Stimulated activated CD8-positive, alpha-beta memory T cell treated with anti-CD3 and anti-CD28 coated beads, Interleukin-7, amount 100 ng/mL, for 1 hour (primary cell): ENCODE data around the gene PPM1F.
"Not testable (repeated sequence)": the region's sequence is repeated elsewhere in the genome, so short reads cannot be mapped to it uniquely, and the experiment has no call there.

Experiments
- DNase-seq, 2 donors: peaks; one replicate each; pipeline ENCODE4 v3.0.0-alpha.2; 2020; ENCODE audit warnings: low read depth in 2 of 2

Gene PPM1F

DNA sequence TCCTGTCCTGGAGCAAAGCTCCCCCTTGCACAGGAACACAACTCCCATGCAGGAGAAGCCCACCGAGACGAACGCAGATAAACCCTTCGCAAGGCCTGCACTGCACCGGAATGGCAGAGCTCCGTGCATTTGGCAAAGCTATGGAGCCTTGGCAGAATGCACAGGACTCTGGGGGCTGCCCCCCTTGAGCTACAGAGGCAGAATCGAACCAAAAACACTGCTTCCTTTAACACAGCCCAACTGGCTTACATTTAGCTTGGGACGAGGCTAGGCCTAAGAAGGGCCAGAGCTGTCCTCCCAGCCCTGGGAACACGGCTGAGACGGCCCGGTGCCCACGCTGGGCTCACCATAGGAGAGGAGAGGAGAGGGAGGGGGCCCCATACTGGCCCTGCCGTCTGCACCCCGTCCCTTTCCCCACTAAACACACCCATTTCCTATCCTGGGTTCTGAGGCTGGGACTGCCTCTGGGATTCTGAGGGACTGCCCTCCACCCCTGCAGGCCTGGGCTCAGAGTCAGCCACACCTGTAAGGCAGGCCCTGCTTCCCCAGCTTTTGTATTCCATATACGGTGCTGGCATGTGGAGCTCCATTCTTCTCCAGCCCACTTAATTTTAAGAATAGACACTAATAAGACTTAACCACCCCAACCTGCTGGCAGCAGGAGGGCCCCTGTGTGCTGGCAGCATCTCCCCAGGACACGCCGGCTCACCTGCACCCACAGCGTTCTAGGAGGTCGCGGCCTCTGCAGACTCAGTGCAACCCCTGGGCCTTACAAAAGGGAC is 32.9 kb downstream of the PPM1F start:
- no peak for DNase-seq

DNA sequence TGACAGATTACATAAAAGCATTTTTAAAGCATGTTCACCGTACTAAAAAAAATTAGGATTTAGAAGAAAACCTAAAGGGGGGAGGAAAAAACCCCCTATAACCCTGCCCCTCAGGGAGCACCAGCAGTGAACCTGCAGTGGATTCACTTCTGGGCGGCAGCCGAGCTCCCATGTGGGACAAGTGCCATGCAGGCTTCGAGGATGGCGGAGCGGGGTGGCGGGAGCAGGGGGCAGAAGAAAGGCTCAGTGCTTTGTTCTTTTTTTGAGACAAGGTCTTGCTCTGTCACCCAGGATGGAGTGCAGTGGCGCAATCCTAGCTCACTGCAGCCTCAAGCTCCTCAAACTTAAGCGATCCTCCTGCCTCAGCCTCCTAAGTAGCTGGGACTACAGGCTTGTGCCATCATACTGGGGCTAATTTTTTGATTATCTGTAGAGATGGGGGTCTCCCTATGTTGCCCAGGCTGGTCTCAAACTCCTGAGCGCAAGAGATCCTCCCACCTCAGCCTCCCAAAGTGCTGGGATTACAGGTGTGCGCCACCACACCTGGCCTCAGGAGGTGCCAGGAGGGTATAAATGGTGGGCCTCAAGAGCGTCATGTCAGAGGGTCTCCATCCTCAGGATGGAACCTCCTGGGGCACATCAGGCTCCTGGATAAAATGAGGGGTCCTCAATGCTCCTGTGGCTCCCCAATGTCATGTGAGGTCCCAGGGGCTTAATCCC is 34.0 kb downstream of the PPM1F start:
- DNase-seq, result no peak

DNA sequence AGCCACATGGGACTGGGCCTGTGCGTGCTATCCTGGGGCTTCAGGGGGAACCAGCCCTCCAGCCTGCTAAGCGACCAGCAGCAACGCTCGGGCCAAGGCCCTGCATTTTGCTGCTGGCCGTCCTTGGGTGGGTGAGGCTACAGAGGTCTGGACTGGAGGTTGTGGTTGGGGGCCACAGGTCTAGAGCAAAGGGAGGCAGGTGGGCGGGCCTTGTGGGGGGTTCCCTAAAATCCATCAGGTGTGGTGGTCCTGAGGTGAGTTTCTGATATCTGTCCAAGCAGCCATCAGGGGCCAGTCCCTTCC is 34.7 kb downstream of the PPM1F start:
- DNase-seq, result no peak

DNA sequence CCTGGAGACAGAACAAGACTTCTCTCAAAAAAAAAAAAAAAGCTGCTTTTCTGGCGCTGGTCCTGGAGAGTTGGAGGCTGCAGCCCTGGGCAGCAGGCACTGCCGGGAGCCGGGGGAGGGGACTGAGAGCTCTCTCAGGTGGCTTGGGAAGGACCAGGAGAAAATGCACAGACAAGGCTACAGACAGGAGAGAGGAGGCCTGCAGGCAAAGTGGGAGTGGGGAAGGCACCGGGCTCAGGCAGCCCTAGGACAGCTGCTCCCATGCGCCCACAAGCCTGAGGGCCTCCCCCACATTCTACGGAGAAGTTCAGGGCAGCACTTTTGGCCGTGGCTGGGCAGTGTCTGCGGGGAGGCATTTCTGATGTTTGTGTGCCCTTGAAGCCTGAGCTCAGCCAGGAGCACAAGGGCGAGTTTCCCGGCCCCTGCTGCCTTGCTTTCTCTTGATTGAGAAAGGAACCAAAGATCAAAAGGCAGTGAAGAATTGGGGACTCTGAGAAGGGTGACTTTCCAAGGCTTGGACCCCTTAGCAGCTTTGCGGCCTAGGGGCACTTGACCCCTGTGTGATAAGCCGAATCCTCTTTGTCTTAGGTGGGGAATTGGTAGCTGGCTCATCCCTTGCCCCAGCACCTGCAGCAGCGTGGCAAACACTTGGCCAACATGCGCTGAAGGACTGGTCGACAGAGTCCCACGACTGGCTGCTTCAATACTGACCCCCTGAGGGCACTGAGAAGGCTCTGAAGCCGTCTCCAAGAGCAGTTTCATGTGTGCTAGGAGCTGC is 35.3 kb downstream of the PPM1F start:
- no peak for DNase-seq

DNA sequence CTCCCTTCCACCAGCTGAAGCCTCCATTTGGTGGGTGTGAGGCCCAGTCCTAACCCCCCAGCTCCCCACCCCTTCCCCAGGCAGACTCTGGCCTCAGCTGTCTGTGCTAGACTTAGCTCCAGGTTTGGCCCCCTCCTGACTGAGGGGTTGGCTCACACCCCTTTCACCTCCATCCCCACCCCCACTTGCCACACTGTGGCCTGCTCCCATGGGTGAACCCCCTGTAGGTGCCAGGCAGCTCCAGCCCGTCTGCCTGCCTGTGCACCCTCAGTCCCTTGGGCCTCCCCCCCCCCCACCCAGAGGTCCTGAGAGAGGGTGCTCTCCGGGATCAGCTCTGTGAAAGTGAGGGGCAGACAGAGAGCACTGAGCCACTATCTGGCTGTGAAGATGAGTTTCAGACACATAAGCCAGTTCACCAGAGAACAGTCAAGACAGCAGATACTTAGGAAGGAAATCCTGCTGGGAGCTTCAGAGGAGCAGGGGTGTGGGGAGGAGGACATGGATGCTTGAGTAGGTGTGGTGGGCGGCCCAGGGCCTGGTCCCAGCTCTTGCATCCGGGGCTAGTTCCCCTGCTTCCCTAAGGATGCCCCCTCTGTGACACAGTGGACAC is 36.2 kb downstream of the PPM1F start:
- no peak for DNase-seq

DNA sequence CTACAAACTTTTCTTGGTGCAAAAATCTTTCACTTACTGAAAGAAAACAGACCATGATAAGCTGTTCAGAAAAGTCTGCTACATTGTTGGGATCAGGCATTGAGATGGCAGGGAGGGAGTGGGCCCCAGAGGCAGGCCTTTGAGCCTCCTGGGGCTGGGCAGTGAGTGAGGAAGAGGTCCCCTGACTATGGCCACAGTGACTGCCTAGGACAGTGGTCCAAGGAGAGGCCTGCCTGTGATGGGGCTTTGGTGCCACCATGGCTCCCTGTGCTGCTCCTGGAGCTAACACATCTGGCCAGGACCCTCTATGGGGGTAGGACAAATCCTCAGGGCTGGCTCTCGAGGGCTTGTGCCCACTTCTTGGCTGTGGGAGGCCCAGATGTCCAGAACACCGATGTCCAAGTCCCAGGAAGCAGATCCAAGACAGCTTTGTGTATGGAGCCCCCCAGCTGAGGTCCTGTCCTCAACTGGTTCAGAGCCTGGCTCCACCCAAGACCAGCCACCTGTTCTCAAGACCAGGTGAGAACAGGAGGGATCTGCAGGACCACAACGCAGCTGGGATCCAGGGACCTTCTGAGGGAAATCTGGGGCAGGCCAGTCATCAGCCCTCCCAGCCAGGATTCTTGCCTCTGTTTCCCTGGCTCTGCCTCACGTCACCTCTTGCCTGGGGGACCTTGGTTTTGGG is 36.9 kb downstream of the PPM1F start:
- no peak for DNase-seq

DNA sequence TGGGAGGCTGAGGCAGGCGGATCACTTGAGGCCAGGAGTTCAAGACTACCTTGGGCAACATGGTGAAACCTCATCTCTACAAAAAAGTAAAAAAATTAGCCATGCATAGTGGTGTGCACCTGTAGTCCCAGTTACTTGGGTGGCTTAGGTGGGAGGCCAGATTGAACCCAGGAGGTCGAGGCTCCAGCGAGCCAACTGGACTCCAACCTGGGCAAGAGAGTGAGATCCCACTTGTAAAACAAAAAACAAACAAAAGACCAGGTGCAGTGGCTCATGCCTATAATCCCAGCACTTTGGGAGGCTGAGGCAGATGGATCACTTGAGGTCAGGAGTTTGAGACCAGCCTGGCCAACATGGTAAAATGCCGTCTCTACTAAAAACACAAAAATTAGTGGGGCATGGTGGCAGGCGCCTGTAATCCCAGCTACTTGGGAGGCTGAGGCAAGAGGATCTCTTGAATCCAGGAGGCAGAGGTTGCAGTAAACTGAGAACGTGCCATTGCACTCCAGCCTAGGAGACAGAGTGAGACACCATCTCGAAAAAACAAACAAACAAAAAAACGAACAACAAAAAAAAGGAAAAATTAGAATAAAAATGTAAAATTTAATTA is 38.5 kb downstream of the PPM1F start:
- DNase-seq, result not testable (repeated sequence)

DNA sequence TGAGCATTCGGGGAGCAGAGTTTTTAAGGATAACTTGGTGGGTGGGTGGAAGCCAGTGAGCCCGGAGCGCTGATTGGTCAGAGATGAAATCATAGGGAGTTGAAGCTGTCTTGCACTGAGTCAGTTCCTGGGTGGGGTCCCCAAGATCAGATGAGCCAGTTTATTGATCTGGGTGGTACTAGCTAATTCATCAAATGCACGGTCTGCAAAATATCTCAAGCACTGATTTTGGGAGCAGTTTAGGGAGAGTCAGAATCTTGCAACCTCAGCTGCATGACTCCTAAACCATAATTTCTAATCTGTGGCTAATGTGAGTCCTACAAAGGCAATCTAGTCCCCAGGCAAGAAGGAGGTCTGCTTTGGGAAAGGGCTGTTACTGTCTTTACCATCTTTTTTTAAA is 42.3 kb downstream of the PPM1F start:
- DNase-seq, result not testable (repeated sequence)

DNA sequence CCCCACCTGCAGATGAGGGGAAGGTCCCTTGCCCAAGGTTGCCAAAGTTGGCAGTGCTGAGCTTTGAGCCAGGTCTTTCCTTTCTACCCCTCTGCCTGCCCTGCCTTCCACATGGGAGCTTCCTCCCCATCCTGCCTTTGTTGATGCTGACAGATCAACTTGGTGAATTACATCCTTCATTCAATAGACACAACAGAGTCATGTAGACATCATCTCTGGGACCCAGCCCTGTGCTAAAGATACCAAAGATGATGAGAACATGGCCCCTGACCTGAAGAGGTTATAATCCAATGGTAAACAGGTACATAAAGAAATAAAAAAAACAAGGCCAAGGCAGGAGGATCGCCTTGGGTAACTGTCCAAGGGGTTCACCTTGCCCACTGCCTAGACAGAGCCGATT is 42.8 kb downstream of the PPM1F start:
- DNase-seq, result no peak

DNA sequence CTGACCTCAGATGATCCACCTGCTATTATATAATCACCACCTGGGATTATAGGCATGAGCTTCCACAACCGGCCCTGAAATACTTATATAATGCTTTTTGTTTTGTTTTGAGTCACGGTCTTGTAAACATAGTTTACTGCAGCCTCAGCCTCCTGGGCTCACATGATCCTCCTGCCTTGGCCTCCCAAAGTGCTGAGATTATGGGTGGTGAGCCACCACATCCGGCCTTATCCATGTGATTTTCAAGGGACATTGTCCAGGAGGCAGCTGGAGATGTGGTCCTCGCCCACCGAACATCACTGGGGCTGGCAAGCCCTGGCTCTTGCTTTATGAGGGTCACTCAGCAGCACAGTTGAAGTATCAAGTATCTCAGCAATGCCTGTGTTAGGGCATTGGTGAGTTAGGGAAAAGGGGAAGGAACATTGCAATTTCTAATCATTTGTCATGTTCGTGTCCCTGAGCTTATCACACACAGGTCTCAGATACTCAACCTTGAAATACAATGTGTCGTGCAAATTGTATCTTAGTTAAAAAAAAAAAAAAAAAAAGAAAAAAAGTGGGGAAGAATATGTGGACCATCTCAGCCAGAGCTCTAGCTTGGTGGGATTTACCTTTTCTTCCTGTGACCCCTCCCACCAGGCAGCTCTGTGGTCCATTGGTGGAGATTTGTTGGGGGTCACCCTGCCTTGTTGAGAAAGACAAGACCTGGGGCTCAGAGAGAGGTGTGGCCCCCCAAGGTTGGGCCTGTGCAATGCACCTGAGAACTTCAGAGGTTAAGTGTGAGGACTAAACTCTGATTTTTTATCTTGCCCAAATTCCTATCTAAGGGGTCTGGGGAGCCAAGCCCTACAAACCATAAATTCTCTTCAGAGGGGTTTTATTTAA is 44.8 kb downstream of the PPM1F start:
- DNase-seq, result no peak

DNA sequence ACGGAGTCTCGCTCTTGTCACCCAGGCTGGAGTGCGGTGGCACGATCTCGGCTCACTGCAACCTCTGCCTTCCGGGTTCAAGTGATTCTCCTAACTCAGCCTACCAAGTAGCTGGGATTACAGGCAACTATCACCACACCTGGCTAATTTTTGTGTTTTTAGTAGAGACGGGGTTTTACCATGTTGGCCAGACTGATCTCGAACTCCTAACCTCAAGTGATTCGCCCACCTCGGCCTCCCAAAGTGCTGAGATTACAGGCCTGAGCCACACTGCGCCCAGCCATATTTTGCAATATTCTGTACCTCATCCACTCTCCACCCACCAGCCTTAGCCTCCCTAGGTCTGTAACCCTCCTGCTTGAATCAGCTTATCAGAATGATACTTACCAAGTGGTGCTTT is 47.4 kb downstream of the PPM1F start:
- DNase-seq, result not testable (repeated sequence)

DNA sequence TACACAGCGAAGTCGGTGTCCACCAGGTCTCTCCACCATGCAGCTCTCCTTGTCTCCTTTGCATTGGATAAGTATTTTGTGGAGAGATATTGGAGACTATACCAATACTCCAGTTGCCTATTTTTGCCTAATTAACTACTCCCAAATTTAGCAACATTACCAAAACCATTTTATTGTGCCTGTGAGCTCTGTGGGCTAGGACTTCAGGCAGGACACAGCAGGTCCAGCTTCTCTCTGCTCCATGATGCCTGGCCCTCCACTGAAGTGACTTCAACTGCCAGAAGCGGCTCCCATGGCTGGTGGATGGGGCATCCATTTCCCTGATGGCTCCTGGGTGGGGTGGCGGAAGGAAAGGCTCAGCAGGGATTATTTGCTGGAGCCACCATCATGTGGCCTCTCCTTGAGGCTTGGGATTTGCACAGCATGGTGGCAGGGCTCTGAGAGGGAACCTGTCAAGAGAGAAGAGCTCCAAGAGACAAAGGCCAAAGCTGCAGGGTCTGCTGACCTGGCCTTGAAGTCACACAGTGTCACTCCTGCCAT is 48.3 kb downstream of the PPM1F start:
- no peak for DNase-seq

DNA sequence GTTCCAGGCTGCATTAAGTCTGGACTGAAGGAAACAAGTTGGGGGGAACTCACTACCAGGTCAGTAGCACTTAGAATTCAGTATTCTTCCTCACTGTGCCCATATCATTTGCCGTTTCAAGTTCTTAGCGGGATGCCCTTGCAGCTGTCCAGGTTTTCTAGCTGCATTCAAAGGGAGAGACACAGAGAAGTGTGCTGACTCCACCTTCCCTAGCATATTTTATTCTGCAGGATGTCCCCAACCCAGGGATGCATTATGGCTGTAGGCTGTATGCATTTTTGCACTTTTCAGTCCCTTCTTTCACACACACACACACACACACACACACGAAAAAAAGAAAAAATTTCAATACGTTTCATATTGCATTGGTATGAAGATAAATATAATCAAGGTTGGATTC is 49.4 kb downstream of the PPM1F start:
- DNase-seq, result no peak

DNA sequence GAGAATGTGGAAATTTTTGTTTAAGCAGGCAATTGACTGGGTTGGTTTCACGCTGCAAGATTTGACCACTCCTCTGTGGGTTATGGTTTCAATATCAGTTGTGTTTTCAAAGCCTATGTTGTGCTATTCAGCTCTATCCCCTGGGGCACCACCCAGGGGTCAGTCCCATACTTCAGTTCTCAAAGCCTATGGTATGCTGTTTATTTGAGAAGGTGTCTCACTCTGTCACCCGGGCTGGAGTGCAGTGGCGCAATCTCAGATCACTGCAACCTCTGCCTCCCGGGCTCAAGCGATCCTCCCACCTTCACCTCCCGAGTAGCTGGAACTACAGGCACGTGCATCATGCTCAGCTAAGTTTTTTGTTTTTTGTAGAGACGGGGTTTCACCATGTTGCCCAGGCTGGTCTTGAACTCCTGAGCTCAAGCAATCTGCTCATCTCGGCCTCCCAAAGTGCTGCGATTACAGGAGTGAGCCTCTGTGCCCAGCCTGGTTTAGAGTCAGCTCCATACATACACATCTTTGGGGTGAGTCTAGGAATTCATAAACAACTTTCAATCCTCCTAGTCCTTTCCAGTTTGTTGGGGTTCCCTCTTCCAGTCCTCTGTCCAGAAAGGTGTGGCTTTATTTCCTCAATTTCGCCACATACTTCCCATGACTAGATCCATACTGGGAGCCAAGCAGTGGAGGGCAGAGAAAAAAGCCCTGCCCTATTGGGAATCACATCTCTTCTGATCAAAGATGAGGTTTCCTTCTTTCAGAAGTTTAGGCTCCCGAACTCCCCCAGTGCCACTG is 50.2 kb downstream of the PPM1F start:
- no peak for DNase-seq

DNA sequence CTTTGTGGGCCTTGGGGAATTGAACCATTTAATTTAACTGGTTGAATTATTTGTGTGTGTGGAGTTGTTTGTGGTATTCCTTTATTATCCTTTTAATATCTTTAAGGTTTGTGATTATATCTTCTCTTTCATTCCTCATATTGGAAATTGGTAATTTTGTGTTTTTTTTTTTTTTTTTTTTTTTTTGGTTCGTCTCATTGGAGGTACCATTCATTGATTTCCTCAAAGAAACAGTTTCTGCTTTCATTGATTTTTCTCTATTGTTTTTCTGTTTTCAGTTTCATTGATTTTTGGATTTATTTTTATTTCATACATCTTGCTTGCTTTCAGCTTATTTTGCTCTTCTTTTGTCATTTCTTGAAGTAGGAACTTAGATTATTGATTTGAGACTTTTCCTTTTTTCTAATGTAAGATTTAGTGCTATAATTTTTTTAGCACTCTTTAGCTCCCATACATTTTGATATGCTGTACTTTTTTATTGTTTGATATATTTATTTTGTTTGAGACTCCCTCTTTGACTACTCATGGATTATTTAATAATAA is 54.2 kb downstream of the PPM1F start:
- no peak for DNase-seq

DNA sequence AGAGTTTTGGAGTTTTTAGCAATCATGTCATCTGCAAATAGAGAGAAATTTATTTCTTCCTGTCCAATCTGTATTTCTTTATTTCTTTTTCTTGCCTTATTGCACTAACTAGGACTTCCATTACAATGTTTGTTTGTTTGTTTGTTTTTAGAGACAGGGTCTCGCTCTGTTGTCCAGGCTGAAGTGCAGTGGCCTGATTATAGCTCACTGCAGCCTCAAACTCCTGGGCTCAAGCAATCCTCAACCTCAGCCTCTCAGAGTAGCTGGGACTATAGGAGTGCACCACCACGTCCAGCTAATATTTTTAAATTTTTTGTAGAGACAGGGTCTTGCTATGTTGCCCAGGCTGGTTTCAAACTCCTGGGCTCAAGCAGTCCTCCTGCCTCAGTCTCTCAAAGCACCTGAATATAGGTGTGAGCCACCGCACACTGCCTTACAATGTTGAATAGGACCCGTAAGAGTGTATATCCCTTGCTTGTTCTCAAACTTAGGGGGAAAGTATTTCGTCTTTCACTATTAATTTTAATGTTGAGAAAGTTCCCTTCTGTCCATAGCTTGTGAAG is 55.6 kb downstream of the PPM1F start:
- no peak for DNase-seq

DNA sequence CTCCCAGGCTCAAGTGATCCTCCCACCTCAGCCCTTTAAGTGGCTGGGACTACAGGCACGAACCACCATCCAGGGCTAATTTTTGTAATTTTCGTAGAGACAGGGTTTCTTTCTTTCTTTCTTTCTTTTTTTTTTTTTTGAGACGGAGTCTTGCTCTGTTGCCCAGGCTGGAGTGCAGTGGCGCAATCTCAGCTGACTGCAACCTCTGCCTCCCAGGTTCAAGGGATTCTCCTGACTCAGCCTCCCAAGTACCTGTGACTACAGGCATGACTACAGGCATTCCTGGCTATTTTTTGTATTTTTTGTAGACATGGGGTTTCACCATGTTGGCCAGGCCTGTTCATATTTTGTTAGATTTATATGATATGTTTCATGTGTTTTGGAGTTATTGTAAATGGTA is 56.4 kb downstream of the PPM1F start:
- DNase-seq, result not testable (repeated sequence)

DNA sequence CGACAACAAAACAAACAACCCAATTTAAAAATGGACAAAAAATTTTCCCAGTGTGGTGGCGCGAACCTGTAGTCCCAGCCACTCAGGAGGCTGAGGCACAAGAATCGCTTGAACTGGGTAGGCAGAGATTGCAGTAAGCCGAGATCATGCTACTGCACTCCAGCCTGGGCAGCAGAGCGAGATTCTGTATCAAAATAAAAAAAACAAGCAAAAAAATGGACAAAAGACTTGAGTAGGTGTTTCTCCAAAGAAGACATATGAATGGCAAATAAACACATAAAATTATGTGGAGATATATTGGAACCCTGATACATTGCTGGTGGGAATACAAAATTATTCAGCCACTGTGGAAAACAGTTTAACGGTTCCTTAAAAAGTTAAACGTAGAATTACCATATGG is 57.8 kb downstream of the PPM1F start:
- no peak for DNase-seq
